GM18907 (cell line): ENCODE data around the gene PML.
A peak's percentile ranks its signal among the peaks of the same experiment; 100 is the strongest.
"Not testable (repeated sequence)": the region's sequence is repeated elsewhere in the genome, so short reads cannot be mapped to it uniquely, and the experiment has no call there.

ENCODE experiments used
- ATAC-seq: cut with Tn5 transposase; IDR thresholded peaks from one replicate; pipeline ENCODE4 v1.9.1; 2021; ENCODE audit warnings: mild to moderate bottlenecking, moderate library complexity; ENCODE audit not compliant: unreplicated experiment

The PML gene

GRCh38 chr15:74053941-74054529 lies 59.5 kb downstream of the PML start:
- ATAC-seq: no peak

- ATAC-seq: no peak
These were observed 61.3 kb downstream of the PML start for GRCh38 chr15:74055804-74056203.

- not testable (repeated sequence) for ATAC-seq
These were observed 61.8 kb downstream of the PML start for GRCh38 chr15:74056330-74056729.

- ATAC-seq: not testable (repeated sequence)
These were observed 64.7 kb downstream of the PML start for GRCh38 chr15:74059050-74059833.

GRCh38 chr15:74060251-74060650 lies 65.7 kb downstream of the PML start:
- ATAC-seq: no peak

GRCh38 chr15:74062236-74062635 lies 67.7 kb downstream of the PML start:
- ATAC-seq: no peak

GRCh38 chr15:74062671-74063070 lies 68.2 kb downstream of the PML start:
- ATAC-seq: no peak

GRCh38 chr15:74063425-74064146 lies 69.1 kb downstream of the PML start:
- not testable (repeated sequence) for ATAC-seq

GRCh38 chr15:74064183-74064582 lies 69.7 kb downstream of the PML start:
- ATAC-seq: not testable (repeated sequence)

GRCh38 chr15:74064822-74065221 lies 70.3 kb downstream of the PML start:
- ATAC-seq: not testable (repeated sequence)

- ATAC-seq: peak; percentile 56
These were observed 71.3 kb downstream of the PML start for GRCh38 chr15:74065684-74066411.

GRCh38 chr15:74071645-74072044 lies 77.1 kb downstream of the PML start:
- not testable (repeated sequence) for ATAC-seq

GRCh38 chr15:74072132-74072531 lies 77.6 kb downstream of the PML start:
- not testable (repeated sequence) for ATAC-seq

GRCh38 chr15:74072614-74073337 lies 78.3 kb downstream of the PML start:
- not testable (repeated sequence) for ATAC-seq

GRCh38 chr15:74075781-74076180 lies 81.3 kb downstream of the PML start:
- ATAC-seq: not testable (repeated sequence)

GRCh38 chr15:74082450-74082849 lies 87.9 kb downstream of the PML start, which contains the start of gene GOLGA6A:
Gene GOLGA6A, minus strand, starts transcription at chr15:74082550. Its CDS starts 41 bp downstream, at chr15:74082509.
- ATAC-seq: not testable (repeated sequence)

- ATAC-seq: not testable (repeated sequence)
These were observed 100.1 kb downstream of the PML start for GRCh38 chr15:74094567-74094966.

- ATAC-seq: not testable (repeated sequence)
These were observed 101.1 kb downstream of the PML start for GRCh38 chr15:74095610-74096009.

- ATAC-seq: not testable (repeated sequence)
These were observed 102.4 kb downstream of the PML start for GRCh38 chr15:74096753-74097474.
